Upper lobe of left lung (tissue), 6 donors: Measurements from ENCODE around the gene MAMDC4. TPM values are rescaled to one million over a fixed set of nuclear protein-coding genes. Genes with fewer than 3 reads are reported as not detected.

Experiments
- ATAC-seq, 2 donors: fragments of 200-7000 bp; cut with Tn5 transposase; one replicate each; pipeline ENCODE4 v1.9.1; 2022; ENCODE audit warnings: mild to moderate bottlenecking in 2 of 2, moderate library complexity in 2 of 2; ENCODE audit not compliant: low FRiP score in 2 of 2
- DNase-seq, 2 donors: peaks; one replicate each; pipeline ENCODE4 v3.0.0-alpha.2; 2019 to 2020
- H3K27ac ChIP-seq, 4 donors: fragments of 200-600 bp; sonication (generic); one replicate each; pipeline ENCODE4 v1.5.1; 2016 to 2019
- H3K27me3 ChIP-seq, 4 donors: fragments of 200-600 bp; sonication (generic); one replicate each; pipeline ENCODE4 v1.5.1; 2017 to 2019
- H3K36me3 ChIP-seq, 4 donors: fragments of 200-600 bp; sonication (generic); one replicate each; pipeline ENCODE4 v1.5.1; 2016 to 2019
- H3K4me1 ChIP-seq, 4 donors: fragments of 200-600 bp; sonication (generic); one replicate each; pipeline ENCODE4 v1.5.1; 2018 to 2019
- H3K4me3 ChIP-seq, 4 donors: fragments of 200-600 bp; sonication (generic); one replicate each; pipeline ENCODE4 v1.5.1; 2017 to 2019; ENCODE audit warnings: mild to moderate bottlenecking in 2 of 4, moderate library complexity in 1 of 4
- H3K9me3 ChIP-seq, 4 donors: fragments of 200-600 bp; sonication (generic); one replicate each; pipeline ENCODE4 v1.5.1; 2018 to 2019
- CTCF ChIP-seq, 6 experiments: fragments of 450-650 bp in 4 of 6; fragments of 200-600 bp in 2 of 6; sonication (generic) in 2 of 6; IDR thresholded peaks; one replicate each; pipeline ENCODE4 v1.5.1; 2016 to 2019; ENCODE audit warnings: antibody characterized with exemption in 6 of 6
- EP300 ChIP-seq, 4 donors: sonication (generic); formaldehyde crosslinking; IDR thresholded peaks; one replicate each; pipeline ENCODE4 v1.5.1; 2017; ENCODE audit warnings: antibody characterized with exemption in 4 of 4, control low read depth in 2 of 4
- POLR2A ChIP-seq, 4 donors: fragments of 450-650 bp; IDR thresholded peaks; one replicate each; pipeline ENCODE4 v1.5.1; 2016 to 2017; ENCODE audit warnings: antibody characterized with exemption in 4 of 4, mild to moderate bottlenecking in 2 of 4
- POLR2AphosphoS5 ChIP-seq, 2 donors: sonication (generic); formaldehyde crosslinking; IDR thresholded peaks; one replicate each; pipeline ENCODE4 v1.5.1; 2017; ENCODE audit warnings: antibody characterized with exemption in 2 of 2
- WGBS, 2 donors: methylation state at CpG; one replicate each; pipeline ENCODE4 v1.1.5; 2017 to 2018; 5-methylcytosine and 5-hydroxymethylcytosine counted together
- total RNA-seq, 6 donors: library from RNA; depleted of rRNA in 4 of 6; stranded (reverse); fragments of >200 nt in 4 of 6; gene quantifications; one replicate each; pipeline versions ENCODE4 v1.1.0 to v1.2.1, GENCODE V29; 2016 to 2021
- donor health status: DM: no; HTN: no; CAD: no; lungs with moderate emphysema.
- donor health status: DM: no; HTN: yes; CAD: no; lungs with severe emphysema.

The MAMDC4 gene
- total RNA-seq, 6 donors from 2014 or later, result 2.1 to 18.9 (median 11.0) TPM

DNA sequence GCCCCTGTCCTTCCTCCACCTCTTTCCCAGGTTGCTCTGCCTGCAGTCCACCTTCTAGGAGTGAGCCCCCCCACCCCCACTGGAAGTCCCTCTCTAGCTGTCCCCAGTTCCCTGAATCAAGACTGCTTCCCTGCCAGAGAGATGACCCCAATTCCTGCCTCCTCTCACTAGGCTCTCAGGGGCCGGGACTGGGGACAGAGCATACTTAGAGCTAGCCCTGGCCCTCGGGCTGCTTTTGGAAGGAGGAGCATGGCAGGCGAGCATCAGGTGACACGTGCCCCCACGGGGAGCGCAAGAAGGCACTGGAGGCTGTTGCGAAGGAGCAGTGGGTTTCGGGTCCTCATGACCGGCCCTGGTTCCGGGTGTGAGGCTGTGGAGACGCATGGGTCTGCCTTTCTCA lies 43.9 kb downstream of the MAMDC4 start:
- Histone ChIP-seq H3K36me3 (peaks cover 0 to 28% (median 18%) of the 10 kb centered on the region in 4 donors), H3K9me3 (no peaks in the 10 kb centered on the region), H3K27me3 (no peaks in the 10 kb centered on the region), H3K4me3 (no peak overlapping the region), H3K27ac (no peak overlapping the region), H3K4me1 (peaks cover 2 to 9% (median 8%) of the 10 kb centered on the region in 4 donors)
- WGBS, 2 donors, result 86% methylated on average over 11 of the region's 11 CpGs; no CpG with 5 or more reads in 1 of the 2 donors
- no peak for DNase-seq
- TF ChIP-seq POLR2A (IDR thresholded peaks at IDR 0.05) (no peak), EP300 (IDR thresholded peaks at IDR 0.05) (no peak), CTCF (IDR thresholded peaks at IDR 0.05) (no peak), POLR2AphosphoS5 (IDR thresholded peaks at IDR 0.05) (no peak)
- ATAC-seq, result no peak

DNA sequence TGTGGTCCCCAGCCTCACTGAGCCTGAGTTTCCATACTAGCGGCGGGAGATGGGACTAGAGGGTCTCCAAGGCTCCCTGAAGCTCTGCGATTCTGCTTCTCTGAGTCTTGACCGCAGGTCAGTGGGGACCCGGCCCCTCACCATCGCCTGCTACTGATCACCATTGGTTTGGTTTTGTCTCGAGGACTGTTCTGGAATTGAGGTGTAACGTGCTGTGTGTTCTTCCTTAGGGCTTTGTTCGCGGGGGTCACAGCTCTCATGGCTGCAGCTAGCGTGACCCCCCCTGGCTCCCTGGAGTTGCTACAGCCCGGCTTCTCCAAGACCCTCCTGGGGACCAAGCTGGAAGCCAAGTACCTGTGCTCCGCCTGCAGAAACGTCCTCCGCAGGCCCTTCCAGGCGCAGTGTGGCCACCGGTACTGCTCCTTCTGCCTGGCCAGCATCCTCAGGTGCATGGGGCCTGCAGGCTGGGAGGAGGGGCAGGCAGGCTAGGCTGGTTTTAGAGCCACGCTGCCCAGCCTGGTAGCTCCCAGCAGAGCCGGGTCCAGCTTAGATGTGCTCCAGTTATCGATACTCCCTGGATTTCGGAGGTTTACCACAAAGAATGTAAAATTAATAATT lies 46.4 kb downstream of the MAMDC4 start:
- Histone ChIP-seq H3K9me3 (no peaks in the 10 kb centered on the region), H3K4me3 (no peak overlapping the region), H3K27ac (no peak overlapping the region), H3K4me1 (peaks cover 28 to 34% (median 31%) of the 10 kb centered on the region in 4 donors), H3K27me3 (no peaks in the 10 kb centered on the region), H3K36me3 (peaks cover 0 to 23% (median 15%) of the 10 kb centered on the region in 4 donors)
- WGBS, 2 donors, result 93 to 96% methylated on average over 21 of the region's 21 CpGs
- no peak for ATAC-seq
- TF ChIP-seq POLR2AphosphoS5 (IDR thresholded peaks at IDR 0.05), result no peak
- no peak for TF ChIP-seq POLR2A (IDR thresholded peaks at IDR 0.05)
- TF ChIP-seq EP300 (IDR thresholded peaks at IDR 0.05), result no peak
- no peak for TF ChIP-seq CTCF (IDR thresholded peaks at IDR 0.05)
- DNase-seq, result peak in 1 of 2 donors; percentile 60

- Histone ChIP-seq H3K27ac (no peak overlapping the region), H3K4me3 (no peak overlapping the region), H3K9me3 (no peaks in the 10 kb centered on the region), H3K27me3 (no peaks in the 10 kb centered on the region), H3K36me3 (peaks cover 0 to 23% (median 14%) of the 10 kb centered on the region in 4 donors), H3K4me1 (peaks cover 30 to 37% (median 32%) of the 10 kb centered on the region in 4 donors)
- ATAC-seq, result no peak
- TF ChIP-seq POLR2AphosphoS5 (IDR thresholded peaks at IDR 0.05), result no peak
- no peak for TF ChIP-seq CTCF (IDR thresholded peaks at IDR 0.05)
- no peak for TF ChIP-seq EP300 (IDR thresholded peaks at IDR 0.05)
- TF ChIP-seq POLR2A (IDR thresholded peaks at IDR 0.05), result no peak
- 74 to 82% methylated on average over 9 of the region's 9 CpGs for WGBS, 2 donors
- DNase-seq, result peak in 1 of 2 donors; percentile 48
These were observed 47.0 kb downstream of the MAMDC4 start for GRCh38 chr9:136899196-136899595.

- WGBS, 2 donors, result 88 to 91% methylated on average over 4 to 10 of the region's 10 CpGs
- H3K36me3 ChIP-seq, result peaks cover 0 to 23% (median 14%) of the 10 kb centered on the region in 4 donors
- ATAC-seq (no peak), DNase-seq (no peak)
- H3K4me3 ChIP-seq, result no peak overlapping the region
- no peaks in the 10 kb centered on the region for H3K9me3 ChIP-seq
- H3K27ac ChIP-seq, result peak overlapping the region; percentile 81 to 90 (median 84)
- H3K27me3 ChIP-seq, result no peaks in the 10 kb centered on the region
- peaks cover 30 to 37% (median 33%) of the 10 kb centered on the region in 4 donors for H3K4me1 ChIP-seq
- TF ChIP-seq POLR2AphosphoS5 (IDR thresholded peaks at IDR 0.05) (no peak), EP300 (IDR thresholded peaks at IDR 0.05) (no peak), POLR2A (IDR thresholded peaks at IDR 0.05) (no peak), CTCF (IDR thresholded peaks at IDR 0.05) (no peak)
These were observed 48.4 kb downstream of the MAMDC4 start for GRCh38 chr9:136900556-136900955.
